Measurements from ENCODE around the gene RBBP8. TPM values are rescaled to one million over a fixed set of nuclear protein-coding genes. Genes with fewer than 3 reads are reported as not detected.
A peak's percentile ranks its signal among the peaks of the same experiment; 100 is the strongest.

Gene RBBP8
- total RNA-seq, 2 experiments from 2014 or later = 39.9 to 41.1 TPM

DNA sequence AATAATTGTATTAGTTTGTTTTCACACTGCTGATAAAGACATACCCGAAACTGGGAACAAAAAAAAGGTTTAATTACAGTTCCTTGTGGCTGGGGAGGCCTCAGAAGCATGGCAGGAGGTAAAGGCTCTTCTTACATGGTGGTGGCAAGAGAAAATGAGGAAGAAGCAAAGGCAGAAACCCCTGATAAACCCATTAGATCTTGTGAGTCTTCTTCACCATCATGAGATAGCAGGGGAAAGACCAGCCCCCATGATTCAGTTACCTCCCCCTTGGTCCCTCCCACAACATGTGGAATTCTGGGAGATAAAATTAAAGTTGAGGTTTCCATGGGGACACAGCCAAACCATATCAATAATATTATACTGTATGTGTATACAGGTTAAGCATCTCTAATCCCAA lies 128.9 kb downstream of the RBBP8 start:
- H3K27ac Mint-ChIP-seq = no peak overlapping the region
- no peaks in the 10 kb centered on the region for H3K4me1 Mint-ChIP-seq

DNA sequence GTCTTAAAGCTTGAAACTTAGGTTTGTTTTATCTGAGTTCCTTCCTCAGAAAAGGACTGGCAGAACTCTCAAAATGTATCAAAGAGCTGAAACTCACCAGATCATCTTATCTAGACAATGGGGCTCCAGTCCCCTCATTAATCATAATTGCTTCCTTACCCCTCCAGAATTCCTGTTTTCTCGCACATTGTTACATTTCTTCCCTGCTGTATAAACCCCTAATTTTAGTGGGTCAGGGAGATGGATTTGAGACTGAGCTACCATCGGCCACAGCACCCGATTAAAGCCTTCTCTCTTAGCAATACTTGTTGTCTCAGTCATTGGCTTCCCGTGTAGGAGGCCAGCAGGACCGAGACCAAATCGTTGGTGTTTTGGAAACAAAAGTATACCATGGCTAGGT lies 130.4 kb downstream of the RBBP8 start:
- DNase-seq (no peak), ATAC-seq (ENCODE audit: low read depth) (no peak)
- Mint-ChIP-seq H3K4me3 (no peak overlapping the region), H3K9me3 (peaks cover 8% of the 10 kb centered on the region), H3K27me3 (peaks cover 14% of the 10 kb centered on the region), H3K36me3 (peaks cover 13% of the 10 kb centered on the region), H3K27ac (no peak overlapping the region), H3K4me1 (peaks cover 7% of the 10 kb centered on the region)
- POLR2A ChIA-PET = interaction anchor here (1.2 kb wide), 1 partner anchor 21 kb away, joined by 3 read pairs; no protein-coding TSS in a partner anchor

More for the DNA sequence above, 128.9 kb downstream of the RBBP8 start:
- peaks cover 7% of the 10 kb centered on the region for H3K36me3 Mint-ChIP-seq
- POLR2A ChIA-PET = no interaction called here
- peaks cover 5% of the 10 kb centered on the region for H3K9me3 Mint-ChIP-seq
- no peak for ATAC-seq (ENCODE audit: low read depth)
- DNase-seq = no peak
- peaks cover 14% of the 10 kb centered on the region for H3K27me3 Mint-ChIP-seq
- H3K4me3 Mint-ChIP-seq = no peak overlapping the region

DNA sequence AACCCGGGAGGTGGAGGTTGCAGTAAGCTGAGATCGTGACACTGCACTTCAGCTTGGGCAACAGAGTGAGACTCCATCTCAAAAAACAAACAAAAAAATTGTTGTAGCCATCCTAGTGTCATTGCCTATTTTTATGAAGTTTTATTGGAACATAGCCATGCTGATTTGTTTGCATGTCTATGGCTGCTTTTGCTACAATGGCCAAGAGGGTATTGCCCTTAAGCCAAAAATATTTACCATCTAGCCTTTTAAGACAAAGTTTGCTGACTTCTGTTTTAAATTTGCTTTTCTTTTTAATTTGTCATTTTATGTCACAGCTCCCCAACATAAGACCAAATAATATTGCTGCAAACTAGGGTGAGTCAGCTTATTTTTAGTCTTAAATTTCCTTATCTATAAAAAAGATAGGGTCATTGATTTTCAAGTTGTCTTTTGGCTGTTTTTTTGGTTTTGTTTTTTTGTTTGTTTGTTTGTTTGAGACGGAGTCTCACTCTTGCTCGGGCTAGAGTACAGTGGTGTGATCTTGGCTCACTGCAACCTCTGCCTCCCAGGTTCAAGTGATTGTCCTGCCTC lies 132.2 kb downstream of the RBBP8 start:
- peaks cover 3% of the 10 kb centered on the region for H3K27me3 Mint-ChIP-seq
- peaks cover 22% of the 10 kb centered on the region for H3K36me3 Mint-ChIP-seq
- no peak overlapping the region for H3K27ac Mint-ChIP-seq
- DNase-seq (no peak), ATAC-seq (ENCODE audit: low read depth) (no peak)
- POLR2A ChIA-PET = no interaction called here
- no peak overlapping the region for H3K4me3 Mint-ChIP-seq
- H3K4me1 Mint-ChIP-seq = peaks cover 22% of the 10 kb centered on the region
- peaks cover 8% of the 10 kb centered on the region for H3K9me3 Mint-ChIP-seq

DNA sequence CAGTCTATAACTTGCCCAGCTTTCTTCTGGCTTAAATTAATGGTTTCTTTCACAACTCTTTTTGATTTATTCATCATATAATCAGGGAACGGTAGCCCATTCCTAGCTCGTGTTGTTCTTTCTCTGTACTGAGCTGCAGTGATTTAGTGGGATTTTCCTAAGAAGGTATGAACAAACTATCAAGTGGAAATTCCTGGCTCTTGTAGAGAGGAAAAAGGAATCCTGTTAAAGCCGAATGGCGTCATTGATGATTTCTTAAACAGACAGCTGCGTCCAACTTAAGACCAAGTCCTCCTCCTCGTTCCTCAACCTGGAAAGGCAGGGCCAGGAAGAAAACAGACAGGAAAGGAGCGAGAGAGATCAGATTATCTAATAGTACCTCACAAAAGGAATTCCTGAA lies 132.9 kb downstream of the RBBP8 start:
- ATAC-seq (ENCODE audit: low read depth) (no peak), DNase-seq (no peak)
- Mint-ChIP-seq H3K4me1 (peaks cover 29% of the 10 kb centered on the region), H3K36me3 (peaks cover 23% of the 10 kb centered on the region), H3K9me3 (peaks cover 8% of the 10 kb centered on the region), H3K27ac (no peak overlapping the region), H3K4me3 (no peak overlapping the region), H3K27me3 (peaks cover 3% of the 10 kb centered on the region)
- POLR2A ChIA-PET = no interaction called here

GRCh38 chr18:23066504-23067039 lies 133.4 kb downstream of the RBBP8 start:
- peaks cover 8% of the 10 kb centered on the region for H3K9me3 Mint-ChIP-seq
- POLR2A ChIA-PET = interaction anchor here (0.7 kb wide), 1 partner anchor 9 kb away, joined by 3 read pairs; no protein-coding TSS in a partner anchor
- peaks cover 23% of the 10 kb centered on the region for H3K36me3 Mint-ChIP-seq
- ATAC-seq (ENCODE audit: low read depth) = no peak
- peaks cover 3% of the 10 kb centered on the region for H3K27me3 Mint-ChIP-seq
- DNase-seq = no peak
- H3K4me3 Mint-ChIP-seq = no peak overlapping the region
- H3K27ac Mint-ChIP-seq = no peak overlapping the region
- peaks cover 33% of the 10 kb centered on the region for H3K4me1 Mint-ChIP-seq

DNA sequence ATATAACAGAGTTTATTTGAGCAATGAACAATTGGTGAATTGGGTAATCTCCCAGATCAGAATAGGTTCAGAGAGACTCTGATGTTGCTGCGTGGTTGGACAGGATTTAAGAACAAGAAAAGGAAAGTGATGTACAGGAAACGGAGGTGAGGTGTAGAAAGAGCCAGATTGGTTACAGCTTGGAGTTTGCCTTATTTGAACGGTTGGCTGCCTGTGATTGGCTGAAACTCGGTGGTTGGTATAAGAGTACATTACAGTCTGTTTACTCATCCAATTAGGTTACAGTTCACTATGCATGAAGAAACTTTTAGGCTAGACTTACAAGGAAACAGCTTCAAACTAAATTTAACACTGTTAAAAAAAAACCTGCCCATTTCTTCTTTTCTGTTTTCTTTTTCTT lies 134.1 kb downstream of the RBBP8 start:
- peaks cover 3% of the 10 kb centered on the region for H3K27me3 Mint-ChIP-seq
- ATAC-seq (ENCODE audit: low read depth) (no peak), DNase-seq (no peak)
- POLR2A ChIA-PET = interaction anchor here (0.6 to 0.7 kb wide), 4 partner anchors 10 to 390 kb away, joined by 3 read pairs; no protein-coding TSS in a partner anchor
- peaks cover 23% of the 10 kb centered on the region for H3K36me3 Mint-ChIP-seq
- H3K27ac Mint-ChIP-seq = no peak overlapping the region
- H3K4me1 Mint-ChIP-seq = peaks cover 39% of the 10 kb centered on the region
- peaks cover 8% of the 10 kb centered on the region for H3K9me3 Mint-ChIP-seq
- H3K4me3 Mint-ChIP-seq = peak overlapping the region; percentile 3

- H3K27ac Mint-ChIP-seq = no peak overlapping the region
- H3K4me1 Mint-ChIP-seq = peaks cover 47% of the 10 kb centered on the region
- H3K27me3 Mint-ChIP-seq = peaks cover 3% of the 10 kb centered on the region
- POLR2A ChIA-PET = interaction anchor here (0.7 kb wide), 2 partner anchors 191 to 389 kb away, joined by 3 read pairs; no protein-coding TSS in a partner anchor
- DNase-seq (no peak), ATAC-seq (ENCODE audit: low read depth) (no peak)
- peaks cover 8% of the 10 kb centered on the region for H3K9me3 Mint-ChIP-seq
- H3K4me3 Mint-ChIP-seq = no peak overlapping the region
- peaks cover 23% of the 10 kb centered on the region for H3K36me3 Mint-ChIP-seq
Measured at GRCh38 chr18:23068011-23068410, 134.9 kb downstream of the RBBP8 start.

GRCh38 chr18:23068570-23069310 lies 135.6 kb downstream of the RBBP8 start:
- Mint-ChIP-seq H3K4me1 (peaks cover 52% of the 10 kb centered on the region), H3K27me3 (peaks cover 3% of the 10 kb centered on the region), H3K4me3 (no peak overlapping the region), H3K27ac (no peak overlapping the region), H3K9me3 (peaks cover 2% of the 10 kb centered on the region), H3K36me3 (peaks cover 20% of the 10 kb centered on the region)
- DNase-seq (no peak), ATAC-seq (ENCODE audit: low read depth) (no peak)
- POLR2A ChIA-PET = no interaction called here

- Mint-ChIP-seq H3K4me3 (peak overlapping the region; percentile 50), H3K27me3 (peaks cover 3% of the 10 kb centered on the region), H3K27ac (peak overlapping the region; percentile 76), H3K4me1 (peaks cover 55% of the 10 kb centered on the region), H3K9me3 (peaks cover 2% of the 10 kb centered on the region), H3K36me3 (peaks cover 22% of the 10 kb centered on the region)
- POLR2A ChIA-PET = interaction anchor here (0.6 kb wide), 2 partner anchors 137 to 289 kb away, joined by 3 read pairs; partner anchors contain the start of gene RBBP8
- DNase-seq = no peak
- peak; percentile 17 for ATAC-seq (ENCODE audit: low read depth)
Measured at GRCh38 chr18:23069481-23069880, 136.4 kb downstream of the RBBP8 start.

DNA sequence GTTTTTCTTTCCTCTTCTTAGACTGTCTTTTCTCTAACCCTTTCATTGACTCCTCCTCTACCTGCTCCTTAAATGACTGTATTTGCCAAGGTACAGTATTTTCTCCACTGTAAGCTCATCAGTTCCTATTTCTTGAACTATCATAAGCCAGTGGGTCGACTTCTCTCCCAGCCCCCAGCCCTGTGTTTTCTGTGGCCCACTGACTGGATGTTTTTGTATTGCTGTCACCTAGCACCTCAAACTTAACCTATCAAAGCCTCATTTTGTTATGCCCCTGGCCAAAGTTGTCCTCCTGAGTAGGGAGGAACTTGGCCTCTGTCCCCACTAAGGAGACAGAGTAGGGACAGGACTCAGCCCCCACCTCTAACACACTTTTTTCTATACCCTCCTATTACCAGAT lies 136.8 kb downstream of the RBBP8 start:
- Mint-ChIP-seq H3K27me3 (peaks cover 3% of the 10 kb centered on the region), H3K4me1 (peaks cover 55% of the 10 kb centered on the region), H3K36me3 (peaks cover 22% of the 10 kb centered on the region), H3K4me3 (peak overlapping the region; percentile 50), H3K9me3 (peaks cover 2% of the 10 kb centered on the region), H3K27ac (peak overlapping the region; percentile 76)
- ATAC-seq (ENCODE audit: low read depth) (no peak), DNase-seq (no peak)
- POLR2A ChIA-PET = interaction anchor here (0.6 kb wide), 2 partner anchors 137 to 289 kb away, joined by 3 read pairs; partner anchors contain the start of gene RBBP8

DNA sequence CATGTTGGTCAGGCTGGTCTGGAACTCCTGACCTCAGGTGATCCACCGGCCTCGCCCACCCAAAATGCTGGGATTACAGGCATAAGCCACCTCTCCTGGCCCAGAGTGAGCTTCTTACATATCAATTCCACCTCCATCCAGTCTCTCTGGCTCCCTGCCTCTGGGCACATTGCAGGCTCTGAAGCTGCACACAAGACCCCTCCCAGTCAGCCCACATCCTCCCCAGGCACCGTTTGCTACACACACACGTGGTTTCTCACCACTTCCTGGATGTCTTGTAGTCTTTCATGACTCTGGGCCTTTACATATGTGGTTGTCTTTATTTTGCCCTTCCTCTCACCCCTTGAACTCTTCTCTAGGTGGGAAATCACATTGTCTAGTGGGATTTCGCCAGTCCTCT lies 138.2 kb downstream of the RBBP8 start:
- POLR2A ChIA-PET = interaction anchor here (0.5 to 1.2 kb wide), 2 partner anchors 157 to 382 kb away, joined by 3 to 4 read pairs; partner anchors contain the start of gene RIOK3
- DNase-seq = peak; percentile 76
- peaks cover 55% of the 10 kb centered on the region for H3K4me1 Mint-ChIP-seq

GRCh38 chr18:23072079-23072478 lies 139.0 kb downstream of the RBBP8 start:
- H3K4me1 Mint-ChIP-seq = peaks cover 56% of the 10 kb centered on the region
- H3K4me3 Mint-ChIP-seq = peak overlapping the region; percentile 74
- H3K9me3 Mint-ChIP-seq = peaks cover 2% of the 10 kb centered on the region
- H3K36me3 Mint-ChIP-seq = peaks cover 17% of the 10 kb centered on the region
- H3K27me3 Mint-ChIP-seq = peaks cover 4% of the 10 kb centered on the region
- H3K27ac Mint-ChIP-seq = no peak overlapping the region
- DNase-seq = no peak
- no peak for ATAC-seq (ENCODE audit: low read depth)
- POLR2A ChIA-PET = interaction anchor here (1.2 kb wide), 1 partner anchor 381 kb away, joined by 3 read pairs; the partner anchor contains the start of gene RIOK3

More for the DNA sequence above, 138.2 kb downstream of the RBBP8 start:
- peak; percentile 98 for ATAC-seq (ENCODE audit: low read depth)
- peak overlapping the region; percentile 87 for H3K27ac Mint-ChIP-seq
- peaks cover 2% of the 10 kb centered on the region for H3K9me3 Mint-ChIP-seq
- H3K36me3 Mint-ChIP-seq = peaks cover 17% of the 10 kb centered on the region
- H3K4me3 Mint-ChIP-seq = peak overlapping the region; percentile 74
- peaks cover 6% of the 10 kb centered on the region for H3K27me3 Mint-ChIP-seq

DNA sequence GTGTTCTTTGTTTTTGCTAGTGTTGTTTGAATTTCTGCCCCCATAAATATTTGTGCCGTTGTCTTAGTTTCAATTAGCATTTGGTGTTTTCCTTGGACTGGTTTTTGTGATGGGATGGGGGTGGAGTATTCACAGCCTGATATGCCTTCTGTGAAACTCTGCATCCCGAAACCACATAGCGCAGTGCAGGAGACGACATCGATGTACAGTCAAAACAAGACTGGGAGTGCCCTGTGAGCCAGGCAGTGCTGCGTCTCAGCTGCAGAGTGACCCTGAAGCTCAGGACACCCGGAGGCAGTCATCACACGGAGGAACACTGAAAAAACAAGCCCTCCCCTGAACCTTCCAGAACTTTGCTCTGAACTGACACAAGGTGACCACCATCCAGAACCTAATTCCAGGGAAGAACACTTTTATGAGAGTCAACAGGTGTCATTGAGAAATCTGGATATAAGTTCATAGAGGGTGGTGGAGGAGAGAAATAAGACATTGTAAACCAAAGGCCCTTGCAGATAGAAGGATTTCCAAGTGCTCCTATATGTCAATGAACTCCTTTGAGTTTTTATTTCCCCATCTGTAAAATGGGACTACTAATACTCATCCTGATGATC lies 141.0 kb downstream of the RBBP8 start:
- DNase-seq (no peak), ATAC-seq (ENCODE audit: low read depth) (no peak)
- H3K36me3 Mint-ChIP-seq = peaks cover 9% of the 10 kb centered on the region
- H3K27me3 Mint-ChIP-seq = peaks cover 4% of the 10 kb centered on the region
- POLR2A ChIA-PET = interaction anchor here (1.0 kb wide), 1 partner anchor 379 kb away, joined by 5 read pairs; the partner anchor contains the start of gene RIOK3
- H3K9me3 Mint-ChIP-seq = no peaks in the 10 kb centered on the region
- H3K4me1 Mint-ChIP-seq = peaks cover 54% of the 10 kb centered on the region
- H3K4me3 Mint-ChIP-seq = no peak overlapping the region
- H3K27ac Mint-ChIP-seq = no peak overlapping the region

All from activated naive CD8-positive, alpha-beta T cell treated with anti-CD3 and anti-CD28 coated beads, Interleukin-2, amount 10 ng/mL, durations not matched to agents 7 days and 5 days (primary cell).